ENCODE results near the gene ZC3H10.

DNA sequence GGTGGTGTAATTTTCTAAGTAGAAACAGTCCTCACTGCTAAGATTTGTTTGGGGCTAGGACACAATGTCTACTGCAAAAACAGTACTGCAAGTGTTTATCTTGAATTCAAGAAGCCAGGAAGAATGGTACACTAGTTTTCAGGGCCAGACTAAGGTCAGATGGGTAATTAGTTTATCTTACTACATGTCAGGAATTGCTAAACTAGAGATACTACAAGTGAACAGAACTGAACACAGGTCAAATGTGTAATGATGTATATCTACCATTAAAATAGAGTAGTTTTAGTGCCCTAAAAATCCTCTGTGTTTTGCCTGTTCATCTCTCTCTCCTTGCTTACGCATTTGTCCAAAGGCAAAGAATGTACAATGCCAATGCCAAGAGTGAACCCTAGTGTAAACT, 4.0 kb upstream of the ZC3H10 start:
- TF ChIP-seq, protein P1, sequence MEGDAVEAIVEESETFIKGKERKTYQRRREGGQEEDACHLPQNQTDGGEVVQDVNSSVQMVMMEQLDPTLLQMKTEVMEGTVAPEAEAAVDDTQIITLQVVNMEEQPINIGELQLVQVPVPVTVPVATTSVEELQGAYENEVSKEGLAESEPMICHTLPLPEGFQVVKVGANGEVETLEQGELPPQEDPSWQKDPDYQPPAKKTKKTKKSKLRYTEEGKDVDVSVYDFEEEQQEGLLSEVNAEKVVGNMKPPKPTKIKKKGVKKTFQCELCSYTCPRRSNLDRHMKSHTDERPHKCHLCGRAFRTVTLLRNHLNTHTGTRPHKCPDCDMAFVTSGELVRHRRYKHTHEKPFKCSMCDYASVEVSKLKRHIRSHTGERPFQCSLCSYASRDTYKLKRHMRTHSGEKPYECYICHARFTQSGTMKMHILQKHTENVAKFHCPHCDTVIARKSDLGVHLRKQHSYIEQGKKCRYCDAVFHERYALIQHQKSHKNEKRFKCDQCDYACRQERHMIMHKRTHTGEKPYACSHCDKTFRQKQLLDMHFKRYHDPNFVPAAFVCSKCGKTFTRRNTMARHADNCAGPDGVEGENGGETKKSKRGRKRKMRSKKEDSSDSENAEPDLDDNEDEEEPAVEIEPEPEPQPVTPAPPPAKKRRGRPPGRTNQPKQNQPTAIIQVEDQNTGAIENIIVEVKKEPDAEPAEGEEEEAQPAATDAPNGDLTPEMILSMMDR (conservative IDR thresholded peaks at IDR 0.05; ENCODE audit: low read depth, low read length): no peak
- TF ChIP-seq EZH2 (IDR thresholded peaks at IDR 0.05; ENCODE audit: low read length, unreplicated experiment): no peak
